Central memory CD4-positive, alpha-beta T cell (primary cell): Measurements from ENCODE around the gene CHDH.

Experiments used
- DNase-seq: peaks from one replicate; pipeline ENCODE4 v3.0.0; 2022

CHDH gene

DNA sequence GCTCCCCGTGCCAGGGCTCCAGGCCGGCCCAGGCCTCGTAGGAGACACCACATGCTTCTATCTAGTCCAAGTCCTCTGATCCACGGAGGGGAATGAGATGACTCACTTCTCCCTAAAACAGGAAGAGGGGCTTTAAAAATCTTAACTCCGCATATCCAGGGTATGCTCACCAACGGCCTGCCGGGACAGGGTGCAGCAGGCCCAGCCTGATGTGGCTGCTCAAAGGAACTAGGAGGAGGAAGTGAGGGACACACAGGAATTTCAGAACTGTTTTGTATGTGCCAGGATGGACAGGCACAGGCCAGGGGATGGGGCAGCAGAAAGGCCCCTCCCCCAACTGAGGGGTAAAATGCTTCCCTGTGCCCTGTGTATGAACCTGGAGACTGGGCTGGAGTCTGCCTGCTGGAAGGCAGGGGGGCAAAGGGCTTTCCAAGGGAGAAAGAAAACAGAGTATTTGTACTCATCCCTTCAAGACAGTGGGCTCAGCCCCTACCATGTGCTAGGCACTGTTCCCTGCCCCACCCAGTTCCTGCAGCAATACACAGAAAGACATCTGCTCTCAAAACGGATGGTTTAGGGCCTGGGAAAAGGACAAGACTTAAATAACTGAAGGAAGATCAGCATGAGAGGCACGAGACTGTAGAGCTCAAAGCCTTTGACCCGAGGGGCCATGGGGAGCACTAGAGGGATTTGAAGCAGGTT is 22.1 kb downstream of the CHDH start:
- no peak for DNase-seq

DNA sequence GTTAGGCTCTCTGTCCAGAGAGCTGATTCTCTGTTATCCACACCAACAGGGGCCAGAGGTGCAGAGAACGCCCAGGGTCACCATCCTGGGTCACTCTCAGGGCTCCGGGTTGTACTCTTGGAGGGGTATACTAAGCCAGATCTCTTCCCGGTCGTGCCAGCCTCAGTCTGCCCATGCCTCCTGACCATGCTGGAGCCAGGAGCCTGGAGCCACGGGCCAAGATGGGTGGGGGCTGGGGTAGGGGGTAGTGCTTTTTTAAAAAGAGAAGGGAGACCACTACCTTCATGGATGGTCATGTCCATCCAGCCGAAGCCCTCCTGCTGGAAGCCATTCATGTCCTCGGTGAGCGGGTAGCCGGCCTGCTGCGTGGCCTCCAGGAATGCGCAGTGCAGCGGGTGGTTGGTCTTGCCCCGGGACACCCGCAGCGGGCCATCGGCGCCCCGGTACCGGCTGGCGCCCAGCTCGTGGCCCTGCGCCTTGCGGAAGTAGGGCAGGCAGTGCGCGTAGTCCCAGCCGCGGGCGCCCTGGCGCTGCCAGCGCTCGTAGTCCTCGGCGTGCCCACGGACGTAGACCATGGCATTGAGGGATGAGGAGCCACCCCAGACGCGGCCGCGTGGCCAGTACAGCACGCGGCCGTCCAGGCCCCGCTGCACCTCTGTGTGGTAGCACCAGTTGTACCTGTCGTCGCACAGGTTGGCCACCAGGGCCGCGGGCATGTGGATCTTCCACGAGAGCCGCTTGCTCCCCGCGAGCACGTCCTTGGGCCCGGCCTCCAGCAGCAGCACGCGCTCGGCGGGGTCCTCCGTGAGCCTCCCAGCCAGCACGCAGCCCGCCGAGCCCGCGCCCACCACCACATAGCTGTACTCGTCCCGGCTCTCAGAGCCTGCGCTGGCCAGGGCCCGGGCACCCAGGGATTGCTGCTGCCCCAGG is 22.9 kb downstream of the CHDH start:
- no peak for DNase-seq

DNA sequence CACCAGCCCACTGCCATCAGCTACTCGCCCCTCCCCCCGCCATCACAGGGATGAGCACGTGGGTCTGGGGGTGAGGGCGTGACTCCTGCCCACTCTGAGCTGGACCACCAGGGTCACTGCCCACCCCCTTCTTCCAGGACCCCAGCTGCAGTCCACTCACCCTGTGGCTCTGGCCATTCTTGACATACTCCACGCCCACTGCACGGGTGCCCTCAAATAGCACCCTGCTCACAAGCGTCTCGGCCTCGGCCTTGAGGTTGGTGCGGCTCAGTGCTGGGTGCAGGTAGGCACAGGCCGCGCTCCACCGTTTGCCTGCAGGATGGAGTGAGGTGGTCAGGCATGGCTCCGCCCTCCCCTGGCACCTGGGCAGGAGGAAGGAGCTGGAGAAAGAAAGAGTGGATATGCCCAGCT is 23.9 kb downstream of the CHDH start:
- no peak for DNase-seq

- DNase-seq = no peak
Measured at GRCh38 chr3:53821631-53822121, 24.5 kb downstream of the CHDH start.

DNA sequence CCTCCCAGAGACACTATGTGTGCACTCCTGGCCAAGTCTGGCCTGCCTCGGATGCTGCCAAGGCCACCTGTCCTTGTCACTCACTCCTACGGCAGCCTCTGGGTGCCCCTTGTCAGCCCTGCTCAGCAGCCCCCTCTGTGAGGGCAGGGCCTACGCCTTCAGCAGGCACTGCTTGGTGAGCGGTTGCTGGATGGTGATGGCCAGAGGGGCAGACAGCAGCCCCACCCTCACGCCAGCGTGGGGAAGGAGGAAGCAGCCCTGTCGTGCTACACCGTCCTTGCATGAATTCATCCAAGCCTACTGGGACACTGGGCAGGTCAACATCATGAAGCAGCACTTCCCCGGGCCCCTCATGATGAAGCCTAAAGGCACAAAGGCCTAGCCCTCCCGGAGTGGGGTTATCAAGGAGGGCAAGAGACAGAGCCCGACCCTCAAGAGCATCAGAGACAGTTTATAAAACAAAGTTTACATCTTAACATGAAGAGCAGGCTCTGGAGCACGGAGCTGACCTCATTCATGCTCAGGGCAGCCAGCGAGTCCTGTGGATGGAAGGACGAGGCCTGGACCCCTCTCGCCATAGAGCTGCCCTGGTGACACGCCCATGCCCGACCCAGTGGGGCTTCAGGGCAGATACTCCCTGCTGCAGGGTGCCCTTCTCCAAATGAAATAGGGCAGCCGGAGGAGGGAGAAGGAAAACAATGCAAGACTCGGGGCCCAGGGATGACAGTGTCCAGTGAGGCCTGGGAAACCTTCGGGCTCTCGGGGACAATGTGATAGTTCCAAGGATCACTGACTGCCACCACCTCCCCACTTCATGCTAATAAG is 25.3 kb downstream of the CHDH start:
- DNase-seq = no peak

DNA sequence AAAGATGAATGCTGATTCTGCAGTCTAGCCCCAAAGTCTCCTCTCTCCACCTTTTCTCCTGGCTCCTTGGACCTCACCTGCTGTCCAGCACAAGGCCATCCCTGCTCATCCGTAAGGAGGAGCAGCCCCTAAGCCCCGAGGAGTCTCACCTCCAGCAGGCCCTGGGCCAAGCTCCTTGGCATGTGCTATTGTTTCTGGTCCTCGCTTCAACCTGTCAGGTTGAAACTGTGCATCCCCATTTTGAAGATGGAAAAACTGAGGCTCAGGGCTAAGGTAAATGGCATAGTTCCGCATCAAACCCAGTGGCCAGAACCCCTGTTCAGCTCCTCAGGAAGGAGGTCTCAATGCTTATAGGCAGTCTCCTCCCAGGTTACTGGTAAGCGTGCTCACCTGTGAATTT is 26.1 kb downstream of the CHDH start:
- no peak for DNase-seq

DNA sequence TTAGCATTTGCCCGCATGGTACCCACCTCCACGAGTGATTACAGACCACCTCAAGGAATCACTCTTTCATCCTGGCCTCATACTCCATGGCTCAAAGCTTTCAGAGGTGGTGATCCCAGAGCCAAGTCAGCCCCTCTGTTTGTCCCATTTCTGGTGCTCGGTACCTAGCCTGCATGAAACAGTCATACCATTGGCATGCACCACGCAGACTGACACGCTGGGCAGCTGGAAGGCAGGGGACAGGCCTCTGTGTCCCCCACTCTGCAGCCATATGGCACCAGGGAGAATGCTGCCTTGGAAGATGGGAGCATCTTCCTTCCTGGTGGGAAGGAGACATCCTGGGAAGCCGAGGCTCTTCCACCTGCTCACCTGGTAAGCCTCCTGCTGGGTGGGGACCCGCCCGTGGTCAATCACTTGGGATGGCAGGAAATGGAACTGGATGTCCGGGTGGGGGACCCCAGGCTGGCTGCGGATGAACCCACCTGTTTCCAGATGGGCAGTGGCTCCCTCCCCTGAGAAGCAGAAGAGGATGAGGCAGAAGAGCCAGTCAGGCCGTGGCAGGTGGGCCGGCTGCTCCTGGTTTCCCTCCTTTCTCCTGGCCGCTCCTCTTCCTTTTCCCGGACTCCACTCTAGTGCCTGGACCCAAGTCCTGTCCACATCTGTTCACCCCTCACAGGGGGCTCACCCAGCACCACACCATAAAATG is 26.9 kb downstream of the CHDH start:
- no peak for DNase-seq

DNA sequence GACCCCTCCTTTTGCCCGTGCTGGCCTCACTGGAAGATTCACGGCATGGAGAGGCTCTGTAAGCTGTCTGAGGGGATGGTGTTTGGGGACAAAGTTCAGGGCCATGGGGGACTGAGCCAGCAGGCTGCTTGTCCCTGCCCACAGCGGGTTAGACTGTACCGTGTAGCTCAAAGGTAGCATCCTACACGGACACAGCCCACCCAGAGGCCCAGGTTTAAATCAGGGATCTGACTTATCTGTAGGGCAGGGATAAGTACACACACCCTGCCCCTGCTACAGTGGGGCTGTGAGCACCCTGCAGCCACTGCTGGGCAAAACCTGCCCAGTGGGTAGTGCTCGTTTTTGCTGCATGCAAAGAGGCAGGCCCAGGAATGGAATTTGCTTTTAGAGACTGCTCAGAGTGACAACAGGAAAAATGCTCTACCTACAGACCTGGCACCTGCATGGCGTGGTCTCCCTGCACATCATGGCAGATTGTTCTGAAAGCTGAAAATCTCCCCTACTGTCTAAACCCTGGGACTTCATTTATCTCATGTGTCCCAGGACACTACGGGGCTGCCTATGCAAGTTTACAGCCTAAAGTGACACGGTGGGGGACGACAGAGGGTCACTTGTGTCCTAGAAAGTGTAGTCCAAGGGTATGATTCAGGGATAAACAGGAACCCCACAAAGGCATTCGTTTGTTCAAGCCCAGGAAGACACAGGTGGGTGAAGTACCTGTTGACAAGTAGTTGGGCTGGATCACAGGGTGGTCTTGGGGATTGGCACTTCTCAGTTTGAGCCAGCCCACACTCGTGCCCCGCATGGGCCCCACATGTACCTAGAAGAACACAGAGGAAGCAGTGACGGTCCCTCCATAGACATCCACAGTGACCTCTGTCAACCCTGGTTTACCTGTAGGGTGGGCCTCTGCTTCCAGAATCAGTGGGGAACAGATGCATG is 27.7 kb downstream of the CHDH start:
- no peak for DNase-seq

DNA sequence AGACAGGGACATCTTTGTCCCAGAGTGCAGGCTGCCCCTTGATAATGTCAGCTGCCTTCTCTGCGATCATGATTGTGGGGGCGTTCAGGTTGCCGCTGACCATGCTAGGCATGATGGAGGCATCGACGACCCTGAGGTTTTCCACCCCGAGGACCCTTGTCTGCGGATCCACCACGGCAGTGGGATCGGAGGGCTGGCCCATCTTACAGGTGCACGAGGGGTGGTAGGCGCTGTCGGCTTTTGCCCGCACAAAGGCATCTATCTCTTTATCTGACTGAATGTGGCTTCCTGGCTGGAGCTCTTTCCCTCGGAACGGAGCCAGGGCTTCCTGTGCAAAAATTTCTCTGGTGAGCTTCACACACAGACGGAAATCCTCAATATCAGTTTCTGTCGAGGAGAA is 28.4 kb downstream of the CHDH start:
- DNase-seq = no peak

- DNase-seq = no peak
Measured at GRCh38 chr3:53817211-53817610, 29.0 kb downstream of the CHDH start.

- DNase-seq = no peak
Measured at GRCh38 chr3:53816425-53816824, 29.8 kb downstream of the CHDH start.

DNA sequence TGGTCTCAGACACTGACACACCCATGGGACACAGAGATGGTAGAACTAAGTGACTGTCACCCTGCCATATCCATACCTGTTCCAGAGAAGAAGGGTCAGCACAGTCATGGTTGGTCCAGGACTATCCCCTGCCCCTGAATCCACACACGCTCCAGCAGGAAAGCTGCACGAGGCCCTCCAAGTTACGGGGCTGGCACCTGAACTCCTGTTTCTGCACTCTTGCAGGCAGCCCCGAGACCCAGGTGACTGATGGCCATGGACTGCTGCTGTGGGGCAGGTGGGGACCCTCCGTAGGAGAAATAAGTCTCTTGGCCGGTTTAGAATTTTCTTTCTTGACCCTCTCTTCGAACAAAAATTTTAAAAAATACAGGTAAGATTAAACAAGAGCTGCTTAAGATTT is 30.6 kb downstream of the CHDH start:
- DNase-seq = no peak

GRCh38 chr3:53815067-53815466 is 31.2 kb downstream of the CHDH start:
- DNase-seq = no peak

DNA sequence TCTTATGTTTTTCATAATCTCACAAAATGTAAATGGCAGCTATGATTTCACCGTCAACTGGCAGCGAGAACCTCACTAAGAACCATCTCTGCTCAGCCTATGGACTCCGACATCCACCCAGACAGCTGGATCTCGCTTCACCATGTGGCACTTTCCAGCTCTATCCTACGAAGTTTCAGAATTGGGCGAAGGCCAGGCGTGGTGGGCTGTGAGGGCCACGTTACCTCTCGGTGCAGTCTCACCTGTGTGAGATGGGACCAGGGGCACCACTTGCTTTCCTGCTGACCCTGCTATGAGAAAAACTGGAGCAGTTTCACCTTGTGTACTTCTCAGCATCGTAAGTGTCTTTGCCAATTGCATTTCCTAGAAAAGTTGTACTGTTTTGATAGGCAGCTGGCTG is 32.3 kb downstream of the CHDH start:
- no peak for DNase-seq

DNA sequence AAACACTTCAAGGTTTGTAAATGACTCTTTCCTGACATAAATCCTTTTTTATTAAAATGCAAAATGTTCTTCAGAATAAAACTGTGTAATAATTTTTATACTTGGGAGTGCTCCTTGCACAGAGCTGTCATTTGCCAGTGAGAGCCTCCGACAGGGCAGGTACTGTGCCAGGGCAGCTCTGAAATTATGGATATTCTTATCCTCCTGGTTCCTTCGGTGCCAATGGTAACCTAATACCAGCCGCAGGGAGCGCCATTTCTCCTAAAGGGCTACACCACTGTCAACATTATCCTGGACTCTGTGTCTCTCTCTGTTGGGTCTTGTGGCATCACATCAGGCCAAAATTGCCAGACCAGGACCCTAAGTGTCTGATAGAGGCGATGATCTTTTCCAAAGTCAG is 33.0 kb downstream of the CHDH start:
- no peak for DNase-seq

- DNase-seq = no peak
Measured at GRCh38 chr3:53812434-53812833, 33.8 kb downstream of the CHDH start.

GRCh38 chr3:53811143-53811927 is 34.9 kb downstream of the CHDH start:
- no peak for DNase-seq

DNA sequence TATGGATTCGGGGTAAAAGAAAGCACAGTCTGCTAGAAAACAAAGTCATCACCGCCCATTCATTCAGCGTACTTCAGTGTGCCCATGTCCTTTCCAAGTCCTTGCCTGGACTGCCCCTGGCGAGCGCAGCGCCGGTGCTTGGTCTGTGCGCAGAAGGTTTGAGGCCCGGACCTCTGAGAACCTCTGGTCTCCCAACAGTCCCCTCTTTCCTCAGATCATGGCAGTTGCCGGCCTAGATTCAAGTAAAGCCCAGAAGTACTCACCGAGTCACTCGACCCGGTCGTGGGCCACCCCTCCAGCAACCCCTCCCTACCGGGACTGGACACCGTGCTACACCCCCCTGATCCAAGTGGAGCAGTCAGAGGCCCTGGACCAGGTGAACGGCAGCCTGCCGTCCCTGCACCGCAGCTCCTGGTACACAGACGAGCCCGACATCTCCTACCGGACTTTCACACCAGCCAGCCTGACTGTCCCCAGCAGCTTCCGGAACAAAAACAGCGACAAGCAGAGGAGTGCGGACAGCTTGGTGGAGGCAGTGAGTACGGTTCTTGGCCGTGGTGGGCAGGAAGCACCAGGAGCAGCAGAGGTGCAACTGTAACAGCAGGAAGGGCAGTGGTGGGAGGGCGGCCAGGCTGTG is 36.3 kb downstream of the CHDH start:
- no peak for DNase-seq

DNA sequence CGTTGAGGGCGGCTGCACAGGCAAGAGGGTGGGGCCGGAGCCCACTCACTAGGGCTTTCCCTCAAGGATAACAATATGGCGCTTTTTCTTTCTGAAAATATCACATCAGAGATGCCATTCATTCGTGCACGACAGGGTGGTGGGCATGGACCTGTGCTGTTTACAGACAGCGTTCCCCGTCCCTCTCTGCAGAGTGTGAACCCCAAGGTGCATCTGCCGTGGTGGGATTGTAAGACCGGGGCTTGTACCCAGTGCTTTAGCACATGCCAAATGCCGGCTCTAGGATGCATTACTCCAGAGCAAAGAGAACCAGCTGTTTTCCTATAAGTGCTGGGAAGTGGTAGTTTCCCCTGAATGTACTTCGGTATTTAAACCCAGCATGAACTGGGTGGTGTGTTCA is 37.0 kb downstream of the CHDH start:
- DNase-seq = no peak

DNA sequence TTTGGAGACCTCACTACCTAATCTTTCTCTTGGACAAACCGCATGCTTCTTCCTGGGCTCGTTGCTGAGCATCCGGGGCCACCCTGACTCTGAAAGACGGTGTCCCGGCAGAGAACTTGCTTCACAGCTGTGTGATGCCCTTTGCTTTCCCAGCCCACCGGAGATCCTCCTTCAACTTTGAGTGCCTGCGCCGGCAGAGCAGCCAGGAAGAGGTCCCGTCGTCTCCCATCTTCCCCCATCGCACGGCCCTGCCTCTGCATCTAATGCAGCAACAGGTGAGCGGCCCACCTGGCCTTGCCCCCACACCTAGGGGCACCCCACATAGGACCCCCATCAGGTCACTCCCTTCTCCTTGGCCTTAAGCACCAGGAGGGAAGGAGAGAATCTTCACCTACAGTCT is 37.7 kb downstream of the CHDH start:
- no peak for DNase-seq
